ENCODE measurements around the gene PVRIG.
"Not testable (repeated sequence)": the region's sequence is repeated elsewhere in the genome, so short reads cannot be mapped to it uniquely, and the experiment has no call there.

The PVRIG gene

GRCh38 chr7:100243385-100243784, 23.6 kb downstream of the PVRIG start:
- DNase-seq: peak in 1 of 6 experiments; percentile 3

GRCh38 chr7:100244988-100245605, 25.3 kb downstream of the PVRIG start:
- DNase-seq: not testable (repeated sequence)

- not testable (repeated sequence) for DNase-seq
Observed at GRCh38 chr7:100246121-100246864, 26.5 kb downstream of the PVRIG start.

- DNase-seq: not testable (repeated sequence)
Observed at GRCh38 chr7:100246865-100247137, 27.1 kb downstream of the PVRIG start.

GRCh38 chr7:100247152-100247757, 27.5 kb downstream of the PVRIG start:
- DNase-seq: no peak

- no peak for DNase-seq
Observed at GRCh38 chr7:100248483-100248882, 28.7 kb downstream of the PVRIG start.

GRCh38 chr7:100257017-100257416, 37.3 kb downstream of the PVRIG start:
- DNase-seq: no peak

- not testable (repeated sequence) for DNase-seq
Observed at GRCh38 chr7:100259984-100260383, 40.2 kb downstream of the PVRIG start.

- not testable (repeated sequence) for DNase-seq
Observed at GRCh38 chr7:100262896-100263295, 43.1 kb downstream of the PVRIG start.

- not testable (repeated sequence) for DNase-seq
Observed at GRCh38 chr7:100264223-100264622, 44.5 kb downstream of the PVRIG start.

GRCh38 chr7:100264669-100265165, 45.0 kb downstream of the PVRIG start:
- not testable (repeated sequence) for DNase-seq

- not testable (repeated sequence) for DNase-seq
Observed at GRCh38 chr7:100265851-100266250, 46.1 kb downstream of the PVRIG start.

GRCh38 chr7:100266576-100267354, 47.0 kb downstream of the PVRIG start:
- DNase-seq: no peak

- DNase-seq: no peak
Observed at GRCh38 chr7:100267648-100268047, 47.9 kb downstream of the PVRIG start.

GRCh38 chr7:100268882-100269281, 49.1 kb downstream of the PVRIG start:
- DNase-seq: not testable (repeated sequence)

GRCh38 chr7:100269306-100270045, 49.7 kb downstream of the PVRIG start:
- DNase-seq: not testable (repeated sequence)

- DNase-seq: not testable (repeated sequence)
Observed at GRCh38 chr7:100270046-100270918, 50.5 kb downstream of the PVRIG start.
